ENCODE results near the gene ADAMTSL5.

GRCh38 chr19:1507192-1507660 is 5.6 kb downstream of the ADAMTSL5 start:
- TF ChIP-seq, protein P1, sequence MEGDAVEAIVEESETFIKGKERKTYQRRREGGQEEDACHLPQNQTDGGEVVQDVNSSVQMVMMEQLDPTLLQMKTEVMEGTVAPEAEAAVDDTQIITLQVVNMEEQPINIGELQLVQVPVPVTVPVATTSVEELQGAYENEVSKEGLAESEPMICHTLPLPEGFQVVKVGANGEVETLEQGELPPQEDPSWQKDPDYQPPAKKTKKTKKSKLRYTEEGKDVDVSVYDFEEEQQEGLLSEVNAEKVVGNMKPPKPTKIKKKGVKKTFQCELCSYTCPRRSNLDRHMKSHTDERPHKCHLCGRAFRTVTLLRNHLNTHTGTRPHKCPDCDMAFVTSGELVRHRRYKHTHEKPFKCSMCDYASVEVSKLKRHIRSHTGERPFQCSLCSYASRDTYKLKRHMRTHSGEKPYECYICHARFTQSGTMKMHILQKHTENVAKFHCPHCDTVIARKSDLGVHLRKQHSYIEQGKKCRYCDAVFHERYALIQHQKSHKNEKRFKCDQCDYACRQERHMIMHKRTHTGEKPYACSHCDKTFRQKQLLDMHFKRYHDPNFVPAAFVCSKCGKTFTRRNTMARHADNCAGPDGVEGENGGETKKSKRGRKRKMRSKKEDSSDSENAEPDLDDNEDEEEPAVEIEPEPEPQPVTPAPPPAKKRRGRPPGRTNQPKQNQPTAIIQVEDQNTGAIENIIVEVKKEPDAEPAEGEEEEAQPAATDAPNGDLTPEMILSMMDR (conservative IDR thresholded peaks at IDR 0.05 in 1 of 2, IDR thresholded peaks at IDR 0.05 in 1 of 2; ENCODE audit: low read depth in 1 of 2, low read length in 2 of 2): no peak
- TF ChIP-seq EZH2 (IDR thresholded peaks at IDR 0.05; ENCODE audit: low read length, missing control alignments): no peak

Data from fibroblast of lung (primary cell).